ENCODE data around the gene CAPS.

DNA sequence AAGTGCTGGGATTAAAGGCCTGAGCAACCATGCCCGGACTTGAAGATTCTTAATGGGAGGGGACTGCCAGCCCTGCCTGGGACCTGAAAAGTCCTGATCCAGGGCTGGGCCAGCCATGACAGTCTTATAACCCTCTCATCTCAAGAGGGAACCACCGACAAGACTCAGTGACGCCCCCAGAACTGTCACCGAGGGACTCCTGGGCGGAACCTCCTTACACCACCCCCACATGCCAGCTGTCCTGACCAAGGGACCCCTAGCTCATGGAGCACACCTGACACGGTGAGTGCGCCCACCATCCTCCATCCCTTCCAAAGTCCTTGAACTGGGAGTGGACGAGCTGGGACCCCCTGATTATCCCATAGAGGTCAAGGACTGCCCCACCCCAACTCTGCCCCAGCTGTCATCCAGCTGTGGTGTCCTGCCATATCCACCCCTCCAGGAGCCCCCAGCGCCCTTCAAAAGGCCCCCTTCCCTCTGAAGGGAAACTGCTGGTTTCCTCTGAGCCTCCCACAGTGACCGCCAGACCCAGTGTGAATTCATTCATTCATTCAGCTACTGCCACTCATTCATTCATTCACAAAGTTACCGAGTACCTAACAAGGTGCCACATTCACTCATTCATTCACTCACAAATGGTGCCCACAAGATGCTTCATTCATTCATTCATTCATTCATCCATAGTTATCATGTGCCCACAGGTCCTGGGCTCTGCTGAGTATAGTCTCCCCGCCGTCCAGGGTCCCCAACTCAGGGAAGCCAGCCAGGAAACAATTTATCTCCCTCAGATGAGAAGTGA is 14.1 kb upstream of the CAPS start:
- TF ChIP-seq, protein P1, sequence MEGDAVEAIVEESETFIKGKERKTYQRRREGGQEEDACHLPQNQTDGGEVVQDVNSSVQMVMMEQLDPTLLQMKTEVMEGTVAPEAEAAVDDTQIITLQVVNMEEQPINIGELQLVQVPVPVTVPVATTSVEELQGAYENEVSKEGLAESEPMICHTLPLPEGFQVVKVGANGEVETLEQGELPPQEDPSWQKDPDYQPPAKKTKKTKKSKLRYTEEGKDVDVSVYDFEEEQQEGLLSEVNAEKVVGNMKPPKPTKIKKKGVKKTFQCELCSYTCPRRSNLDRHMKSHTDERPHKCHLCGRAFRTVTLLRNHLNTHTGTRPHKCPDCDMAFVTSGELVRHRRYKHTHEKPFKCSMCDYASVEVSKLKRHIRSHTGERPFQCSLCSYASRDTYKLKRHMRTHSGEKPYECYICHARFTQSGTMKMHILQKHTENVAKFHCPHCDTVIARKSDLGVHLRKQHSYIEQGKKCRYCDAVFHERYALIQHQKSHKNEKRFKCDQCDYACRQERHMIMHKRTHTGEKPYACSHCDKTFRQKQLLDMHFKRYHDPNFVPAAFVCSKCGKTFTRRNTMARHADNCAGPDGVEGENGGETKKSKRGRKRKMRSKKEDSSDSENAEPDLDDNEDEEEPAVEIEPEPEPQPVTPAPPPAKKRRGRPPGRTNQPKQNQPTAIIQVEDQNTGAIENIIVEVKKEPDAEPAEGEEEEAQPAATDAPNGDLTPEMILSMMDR (IDR thresholded peaks at IDR 0.05 in 4 of 5, conservative IDR thresholded peaks at IDR 0.05 in 1 of 5), result no peak
- TF ChIP-seq POLR2A (IDR thresholded peaks at IDR 0.05), result no peak
